Measurements from ENCODE around the gene RASL11B. TPM values are rescaled to one million over a fixed set of nuclear protein-coding genes. Genes with fewer than 3 reads are reported as not detected.

RASL11B gene
- total and polyA plus RNA-seq, 2 of the 13 experiments (the other 11 are each of a cell fraction or from before 2014, with no cell fraction given): 0.07 to 0.20 TPM

- WGBS (ENCODE audit: low lambda C conversion rate): 83% methylated on average over 4 of the region's 4 CpGs
- Histone ChIP-seq H3K4me2 (ENCODE audit: low read depth, low read length) (no peak overlapping the region), H4K20me1 (ENCODE audit: insufficient read depth, low read length) (no peaks in the 10 kb centered on the region), H3K36me3 (replicated peaks in 1 of 2; ENCODE audit: control insufficient read depth in 1 of 2, insufficient read depth in 2 of 2, low read length in 2 of 2) (no peaks in the 10 kb centered on the region; a peak in 1 of 5 replicates), H3K4me3 (replicated peaks in 1 of 3; ENCODE audit: insufficient read depth in 1 of 3, low read depth in 2 of 3, low read length in 3 of 3) (no peak overlapping the region), H2AFZ (ENCODE audit: low read length) (no peak overlapping the region), H3K27ac (ENCODE audit: extremely low read length, insufficient read depth, low read length) (no peak overlapping the region), H3K27me3 (ENCODE audit: control insufficient read depth in 1 of 2, insufficient read depth in 2 of 2, low read length in 2 of 2) (no peaks in the 10 kb centered on the region), H3K4me1 (ENCODE audit: insufficient read depth, low read length) (no peaks in the 10 kb centered on the region), H3K9ac (ENCODE audit: insufficient read depth, low read depth, low read length) (no peak overlapping the region), H3K9me3 (ENCODE audit: low read length) (no peaks in the 10 kb centered on the region), H3K79me2 (ENCODE audit: insufficient read depth, low read length) (no peaks in the 10 kb centered on the region)
- FAIRE-seq (no peak), DNase-seq (ENCODE audit: low spot score) (no peak), ATAC-seq (no peak)
- POLR2A ChIA-PET: no interaction called here
- in situ Hi-C loops (cut with HindIII; ENCODE audit: extremely low pct_ligation_motif_present, low pct_unique_long_range_greater_than_20kb): no loop called here
- intact Hi-C loops (cut with micrococcal nuclease; ENCODE audit: unreplicated experiment): no loop called here
- CTCF ChIA-PET (ENCODE audit: low intra/inter-chr PET ratio, low total read pairs): no interaction called here
- BruUV-seq (replicated peaks): no TSS peak
- TF ChIP-seq ZNF235 (CRISPR knock-in tag; IDR thresholded peaks at IDR 0.05; ENCODE audit: borderline replicate concordance) (no peak), ZNF30 (CRISPR knock-in tag; IDR thresholded peaks at IDR 0.05) (no peak), CSRNP1 (CRISPR knock-in tag; IDR thresholded peaks at IDR 0.05) (no peak), SMC3 (IDR thresholded peaks at IDR 0.05; ENCODE audit: low read length) (no peak), MNT (IDR thresholded peaks at IDR 0.05) (no peak), RXRA (CRISPR knock-in tag; IDR thresholded peaks at IDR 0.05) (no peak), ZSCAN22 (CRISPR knock-in tag; IDR thresholded peaks at IDR 0.05) (no peak), ZFP36L2 (CRISPR knock-in tag; IDR thresholded peaks at IDR 0.05) (no peak), ZNF891 (CRISPR knock-in tag; IDR thresholded peaks at IDR 0.05) (no peak), SALL1 (CRISPR knock-in tag; IDR thresholded peaks at IDR 0.05) (no peak), CERS6 (CRISPR knock-in tag; IDR thresholded peaks at IDR 0.05) (no peak), FOXM1 (CRISPR knock-in tag; IDR thresholded peaks at IDR 0.05) (no peak), ZNF780A (CRISPR knock-in tag; IDR thresholded peaks at IDR 0.05) (no peak), ZNF564 (CRISPR knock-in tag; IDR thresholded peaks at IDR 0.05) (no peak), ZNF101 (CRISPR knock-in tag; IDR thresholded peaks at IDR 0.05; ENCODE audit: borderline replicate concordance, low read depth) (no peak)
- TF ChIP-seq, protein P1, sequence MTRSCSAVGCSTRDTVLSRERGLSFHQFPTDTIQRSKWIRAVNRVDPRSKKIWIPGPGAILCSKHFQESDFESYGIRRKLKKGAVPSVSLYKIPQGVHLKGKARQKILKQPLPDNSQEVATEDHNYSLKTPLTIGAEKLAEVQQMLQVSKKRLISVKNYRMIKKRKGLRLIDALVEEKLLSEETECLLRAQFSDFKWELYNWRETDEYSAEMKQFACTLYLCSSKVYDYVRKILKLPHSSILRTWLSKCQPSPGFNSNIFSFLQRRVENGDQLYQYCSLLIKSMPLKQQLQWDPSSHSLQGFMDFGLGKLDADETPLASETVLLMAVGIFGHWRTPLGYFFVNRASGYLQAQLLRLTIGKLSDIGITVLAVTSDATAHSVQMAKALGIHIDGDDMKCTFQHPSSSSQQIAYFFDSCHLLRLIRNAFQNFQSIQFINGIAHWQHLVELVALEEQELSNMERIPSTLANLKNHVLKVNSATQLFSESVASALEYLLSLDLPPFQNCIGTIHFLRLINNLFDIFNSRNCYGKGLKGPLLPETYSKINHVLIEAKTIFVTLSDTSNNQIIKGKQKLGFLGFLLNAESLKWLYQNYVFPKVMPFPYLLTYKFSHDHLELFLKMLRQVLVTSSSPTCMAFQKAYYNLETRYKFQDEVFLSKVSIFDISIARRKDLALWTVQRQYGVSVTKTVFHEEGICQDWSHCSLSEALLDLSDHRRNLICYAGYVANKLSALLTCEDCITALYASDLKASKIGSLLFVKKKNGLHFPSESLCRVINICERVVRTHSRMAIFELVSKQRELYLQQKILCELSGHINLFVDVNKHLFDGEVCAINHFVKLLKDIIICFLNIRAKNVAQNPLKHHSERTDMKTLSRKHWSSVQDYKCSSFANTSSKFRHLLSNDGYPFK (CRISPR knock-in tag; IDR thresholded peaks at IDR 0.05; ENCODE audit: borderline replicate concordance): no peak
- TF ChIP-seq, protein P2, sequence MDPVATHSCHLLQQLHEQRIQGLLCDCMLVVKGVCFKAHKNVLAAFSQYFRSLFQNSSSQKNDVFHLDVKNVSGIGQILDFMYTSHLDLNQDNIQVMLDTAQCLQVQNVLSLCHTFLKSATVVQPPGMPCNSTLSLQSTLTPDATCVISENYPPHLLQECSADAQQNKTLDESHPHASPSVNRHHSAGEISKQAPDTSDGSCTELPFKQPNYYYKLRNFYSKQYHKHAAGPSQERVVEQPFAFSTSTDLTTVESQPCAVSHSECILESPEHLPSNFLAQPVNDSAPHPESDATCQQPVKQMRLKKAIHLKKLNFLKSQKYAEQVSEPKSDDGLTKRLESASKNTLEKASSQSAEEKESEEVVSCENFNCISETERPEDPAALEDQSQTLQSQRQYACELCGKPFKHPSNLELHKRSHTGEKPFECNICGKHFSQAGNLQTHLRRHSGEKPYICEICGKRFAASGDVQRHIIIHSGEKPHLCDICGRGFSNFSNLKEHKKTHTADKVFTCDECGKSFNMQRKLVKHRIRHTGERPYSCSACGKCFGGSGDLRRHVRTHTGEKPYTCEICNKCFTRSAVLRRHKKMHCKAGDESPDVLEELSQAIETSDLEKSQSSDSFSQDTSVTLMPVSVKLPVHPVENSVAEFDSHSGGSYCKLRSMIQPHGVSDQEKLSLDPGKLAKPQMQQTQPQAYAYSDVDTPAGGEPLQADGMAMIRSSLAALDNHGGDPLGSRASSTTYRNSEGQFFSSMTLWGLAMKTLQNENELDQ (CRISPR knock-in tag; IDR thresholded peaks at IDR 0.05; ENCODE audit: borderline replicate concordance): no peak
These were observed 42.3 kb downstream of the RASL11B start for GRCh38 chr4:52904421-52904820.

Data from HepG2 (cell line).